Skeletal muscle tissue (tissue), 4 donors: ENCODE data around the gene TRDN. TPM values are rescaled to one million over a fixed set of nuclear protein-coding genes. Genes with fewer than 3 reads are reported as not detected.

Experiments
- H3K27ac ChIP-seq: one replicate; pipeline ENCODE4 v1.7.0; 2013; ENCODE audit warnings: mild to moderate bottlenecking, low read depth, low read length, inconsistent platforms
- H3K27me3 ChIP-seq, 3 donors: one replicate each; pipeline ENCODE4 v1.7.0; 2013; ENCODE audit warnings: low read length in 3 of 3; ENCODE audit not compliant: control insufficient read depth in 3 of 3, insufficient read depth in 3 of 3
- H3K36me3 ChIP-seq, 3 donors: one replicate each; pipeline ENCODE4 v1.7.0; 2013; ENCODE audit warnings: low read length in 3 of 3; ENCODE audit not compliant: control insufficient read depth in 3 of 3, insufficient read depth in 3 of 3
- H3K4me1 ChIP-seq, 3 donors: one replicate each; pipeline ENCODE4 v1.7.0; 2013; ENCODE audit warnings: low read length in 3 of 3, mild to moderate bottlenecking in 3 of 3; ENCODE audit not compliant: control insufficient read depth in 3 of 3, insufficient read depth in 3 of 3
- H3K4me3 ChIP-seq, 3 donors: one replicate each; pipeline ENCODE4 v1.7.0; 2013; ENCODE audit warnings: low read length in 3 of 3
- H3K9ac ChIP-seq, 3 donors: one replicate each; pipeline ENCODE4 v1.7.0; 2013; ENCODE audit warnings: low read length in 3 of 3, mild to moderate bottlenecking in 3 of 3, moderate library complexity in 2 of 3, low read depth in 1 of 3
- H3K9me3 ChIP-seq, 3 donors: one replicate each; pipeline ENCODE4 v1.7.0; 2013; ENCODE audit warnings: low read length in 3 of 3; ENCODE audit not compliant: control insufficient read depth in 3 of 3
- total RNA-seq: library from RNA; depleted of rRNA; stranded (reverse); fragments of >200 nt; gene quantifications from one replicate; pipeline ENCODE4 v1.2.3, GENCODE V29; 2014
- donor health status: Osteomylitis.

The TRDN gene
- total RNA-seq, 1 donor from 2014 or later, result 73.1 TPM

GRCh38 chr6:123168892-123169773 is 467.6 kb downstream of the TRDN start:
- no peak overlapping the region for H3K9ac ChIP-seq
- no peaks in the 10 kb centered on the region for H3K27me3 ChIP-seq
- peaks cover 0 to 5% (median 0%) of the 10 kb centered on the region in 3 donors for H3K4me1 ChIP-seq
- H3K27ac ChIP-seq, result no peak overlapping the region
- H3K36me3 ChIP-seq, result peaks cover 0 to 3% (median 0%) of the 10 kb centered on the region in 3 donors
- no peak overlapping the region for H3K4me3 ChIP-seq
- no peaks in the 10 kb centered on the region for H3K9me3 ChIP-seq

GRCh38 chr6:123168466-123168865 is 468.3 kb downstream of the TRDN start:
- Histone ChIP-seq H3K4me3 (no peak overlapping the region), H3K27ac (no peak overlapping the region), H3K9me3 (no peaks in the 10 kb centered on the region), H3K4me1 (peaks cover 0 to 5% (median 0%) of the 10 kb centered on the region in 3 donors), H3K27me3 (no peaks in the 10 kb centered on the region), H3K36me3 (peaks cover 0 to 3% (median 0%) of the 10 kb centered on the region in 3 donors), H3K9ac (no peak overlapping the region)

Other genes starting within 250 kb of the TRDN start
- gene NKAIN2, start 166.9 kb upstream of the TRDN start, total RNA-seq, result 3.1 TPM